Hepatocyte (in vitro differentiated cells): ENCODE data around the gene POMP. TPM values are rescaled to one million over a fixed set of nuclear protein-coding genes. Genes with fewer than 3 reads are reported as not detected.

ENCODE experiments used
- DNase-seq: peaks from one replicate; pipeline ENCODE4 v3.0.0-alpha.2; 2016; ENCODE audit warnings: low spot score
- H2AFZ ChIP-seq: fragments of 200-600 bp; sonication (generic); 2 replicates; pipeline ENCODE4 v1.6.0; 2016; ENCODE audit warnings: antibody characterized with exemption, mild to moderate bottlenecking
- H3K27ac ChIP-seq: fragments of 200-600 bp; sonication (generic); 2 replicates; pipeline ENCODE4 v1.5.1; 2016; ENCODE audit warnings: mild to moderate bottlenecking
- H3K27me3 ChIP-seq: fragments of 200-600 bp; sonication (generic); 2 replicates; pipeline ENCODE4 v1.6.1; 2016
- H3K36me3 ChIP-seq: fragments of 200-600 bp; sonication (generic); replicated peaks from 2 replicates; pipeline ENCODE4 v1.5.1; 2016; ENCODE audit warnings: low read depth; ENCODE audit not compliant: insufficient read depth
- H3K4me1 ChIP-seq: fragments of 200-600 bp; sonication (generic); 2 replicates; pipeline ENCODE4 v1.5.1; 2016; ENCODE audit warnings: mild to moderate bottlenecking, moderate library complexity; ENCODE audit not compliant: insufficient read depth
- H3K4me2 ChIP-seq: fragments of 200-600 bp; sonication (generic); 2 replicates; pipeline ENCODE4 v1.6.0; 2016
- H3K4me3 ChIP-seq: fragments of 200-600 bp; sonication (generic); 2 replicates; pipeline ENCODE4 v1.5.1; 2016; ENCODE audit warnings: mild to moderate bottlenecking
- H3K79me2 ChIP-seq: fragments of 200-600 bp; sonication (generic); 2 replicates; pipeline ENCODE4 v1.6.0; 2017; ENCODE audit warnings: mild to moderate bottlenecking
- H3K9me2 ChIP-seq: fragments of 200-600 bp; sonication (generic); replicated peaks from 2 replicates; pipeline ENCODE4 v1.6.0; 2017; ENCODE audit warnings: mild to moderate bottlenecking; ENCODE audit not compliant: insufficient read depth
- H3K9me3 ChIP-seq: fragments of 200-600 bp; sonication (generic); 2 replicates; pipeline ENCODE4 v1.5.1; 2016; ENCODE audit warnings: low read depth, mild to moderate bottlenecking
- H4K20me1 ChIP-seq: fragments of 200-600 bp; sonication (generic); 2 replicates; pipeline ENCODE4 v1.6.0; 2016; ENCODE audit warnings: mild to moderate bottlenecking; ENCODE audit not compliant: insufficient read depth, poor library complexity, severe bottlenecking
- EZH2 ChIP-seq: fragments of 200-600 bp; sonication (generic); IDR thresholded peaks from 2 replicates; pipeline ENCODE4 v1.6.1; 2016; ENCODE audit warnings: antibody characterized with exemption, mild to moderate bottlenecking, borderline replicate concordance
- EZH2phosphoT487 ChIP-seq: fragments of 200-600 bp; sonication (generic); IDR thresholded peaks from one replicate; pipeline ENCODE4 v1.6.1; 2018; ENCODE audit warnings: antibody characterized with exemption, mild to moderate bottlenecking, low read depth, moderate library complexity; ENCODE audit not compliant: unreplicated experiment, severe bottlenecking
- WGBS: methylation state at CpG from one replicate; pipeline ENCODE4 v1.1.6; 2016; ENCODE audit warnings: low lambda C conversion rate; ENCODE audit errors: missing lambda C conversion rate; 5-methylcytosine and 5-hydroxymethylcytosine counted together
- polyA plus RNA-seq: library from polyadenylated mRNA; unstranded; fragments of >200 nt; fragmentation: Nextera tagmentation; extraction: Ambion mirVana; gene quantifications from 2 replicates; pipeline ENCODE4 v1.2.1, GENCODE V29; 2016
- total RNA-seq: library from RNA; depleted of rRNA; stranded (reverse); fragments of >200 nt; gene quantifications from 2 replicates; pipeline ENCODE4 v1.2.3, GENCODE V29; 2014
- TF ChIP-seq, protein P1 (sequence below): fragments of 200-600 bp; sonication (generic); IDR thresholded peaks from 2 replicates; pipeline ENCODE4 v1.5.1; 2016; ENCODE audit warnings: antibody characterized with exemption, mild to moderate bottlenecking; ENCODE audit not compliant: poor library complexity

The POMP gene
- total and polyA plus RNA-seq, 2 experiments from 2014 or later = 88.1 to 198 TPM

DNA sequence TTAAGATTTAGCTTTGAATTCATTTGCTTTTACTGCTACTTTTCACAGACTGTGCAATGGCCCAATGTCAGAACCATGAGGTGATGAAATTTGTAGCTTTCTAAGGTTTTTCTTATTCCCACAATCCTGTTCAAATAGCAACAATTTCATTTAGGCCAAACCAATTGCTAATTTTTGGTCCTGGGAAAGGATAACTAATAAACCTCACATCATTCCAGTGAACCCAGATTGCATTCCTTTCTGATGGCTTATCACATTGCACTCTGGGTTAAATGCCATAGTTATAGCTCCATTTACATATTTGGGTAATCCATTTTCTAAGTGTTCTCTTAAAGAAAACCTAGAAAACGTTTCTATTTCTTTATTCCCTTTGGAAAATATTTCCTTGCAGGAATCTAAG lies 22.9 kb upstream of the POMP start:
- Histone ChIP-seq H3K36me3 (no peaks in the 10 kb centered on the region), H2AFZ (no peak overlapping the region), H3K9me3 (no peaks in the 10 kb centered on the region), H3K9me2 (no peaks in the 10 kb centered on the region), H3K4me2 (no peak overlapping the region), H3K27me3 (no peaks in the 10 kb centered on the region), H3K4me1 (no peaks in the 10 kb centered on the region), H3K79me2 (no peaks in the 10 kb centered on the region), H3K4me3 (no peak overlapping the region), H3K27ac (no peak overlapping the region), H4K20me1 (no peaks in the 10 kb centered on the region)
- 12% methylated on average over 1 of the region's 1 CpG for WGBS
- no peak for TF ChIP-seq EZH2
- TF ChIP-seq EZH2phosphoT487 = no peak
- TF ChIP-seq, protein P1, sequence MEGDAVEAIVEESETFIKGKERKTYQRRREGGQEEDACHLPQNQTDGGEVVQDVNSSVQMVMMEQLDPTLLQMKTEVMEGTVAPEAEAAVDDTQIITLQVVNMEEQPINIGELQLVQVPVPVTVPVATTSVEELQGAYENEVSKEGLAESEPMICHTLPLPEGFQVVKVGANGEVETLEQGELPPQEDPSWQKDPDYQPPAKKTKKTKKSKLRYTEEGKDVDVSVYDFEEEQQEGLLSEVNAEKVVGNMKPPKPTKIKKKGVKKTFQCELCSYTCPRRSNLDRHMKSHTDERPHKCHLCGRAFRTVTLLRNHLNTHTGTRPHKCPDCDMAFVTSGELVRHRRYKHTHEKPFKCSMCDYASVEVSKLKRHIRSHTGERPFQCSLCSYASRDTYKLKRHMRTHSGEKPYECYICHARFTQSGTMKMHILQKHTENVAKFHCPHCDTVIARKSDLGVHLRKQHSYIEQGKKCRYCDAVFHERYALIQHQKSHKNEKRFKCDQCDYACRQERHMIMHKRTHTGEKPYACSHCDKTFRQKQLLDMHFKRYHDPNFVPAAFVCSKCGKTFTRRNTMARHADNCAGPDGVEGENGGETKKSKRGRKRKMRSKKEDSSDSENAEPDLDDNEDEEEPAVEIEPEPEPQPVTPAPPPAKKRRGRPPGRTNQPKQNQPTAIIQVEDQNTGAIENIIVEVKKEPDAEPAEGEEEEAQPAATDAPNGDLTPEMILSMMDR = no peak
- no peak for DNase-seq

GRCh38 chr13:28636677-28637317 lies 22.1 kb upstream of the POMP start:
- Histone ChIP-seq H2AFZ (no peak overlapping the region), H3K27me3 (no peaks in the 10 kb centered on the region), H3K4me3 (no peak overlapping the region), H3K9me2 (no peaks in the 10 kb centered on the region), H3K9me3 (no peaks in the 10 kb centered on the region), H3K36me3 (no peaks in the 10 kb centered on the region), H3K4me2 (no peak overlapping the region), H3K27ac (no peak overlapping the region), H3K4me1 (no peaks in the 10 kb centered on the region), H3K79me2 (no peaks in the 10 kb centered on the region), H4K20me1 (no peaks in the 10 kb centered on the region)
- 39% methylated on average over 10 of the region's 10 CpGs for WGBS
- no peak for TF ChIP-seq EZH2phosphoT487
- TF ChIP-seq, protein P1 = peak; percentile 76
- DNase-seq = peak; percentile 79

- TF ChIP-seq EZH2phosphoT487 (no peak), EZH2 (no peak)
- TF ChIP-seq, protein P1 = no peak
- Histone ChIP-seq H3K4me3 (no peak overlapping the region), H3K27ac (no peak overlapping the region), H3K27me3 (no peaks in the 10 kb centered on the region), H3K9me3 (no peaks in the 10 kb centered on the region), H3K4me2 (peak overlapping the region; percentile 10), H3K9me2 (no peaks in the 10 kb centered on the region), H3K79me2 (no peaks in the 10 kb centered on the region), H4K20me1 (no peaks in the 10 kb centered on the region), H3K36me3 (no peaks in the 10 kb centered on the region), H3K4me1 (no peaks in the 10 kb centered on the region), H2AFZ (no peak overlapping the region)
- DNase-seq = no peak
- WGBS = 58% methylated on average over 3 of the region's 3 CpGs
These were observed 21.1 kb upstream of the POMP start for GRCh38 chr13:28637714-28638355.
